Effector memory CD4-positive, alpha-beta T cell (primary cell): ENCODE measurements around the gene GFAP.

Experiments used
- DNase-seq, 3 donors: peaks; one replicate each; pipeline ENCODE4 v3.0.0-alpha.2; 2020
- H3K27ac ChIP-seq: 2 replicates; pipeline ENCODE4 v1.7.0; 2013; ENCODE audit warnings: mild to moderate bottlenecking, low read length, moderate library complexity; ENCODE audit not compliant: insufficient read depth, poor library complexity, severe bottlenecking
- H3K27me3 ChIP-seq: replicated peaks from 2 replicates; pipeline ENCODE4 v1.7.0; 2013; ENCODE audit warnings: mild to moderate bottlenecking, low read length; ENCODE audit not compliant: insufficient read depth, control insufficient read depth, poor library complexity, severe bottlenecking
- H3K36me3 ChIP-seq: 2 replicates; pipeline ENCODE4 v1.7.0; 2013; ENCODE audit warnings: mild to moderate bottlenecking, low read length, moderate library complexity; ENCODE audit not compliant: control insufficient read depth, insufficient read depth
- H3K4me1 ChIP-seq: 2 replicates; pipeline ENCODE4 v1.7.0; 2013; ENCODE audit warnings: low read length, mild to moderate bottlenecking; ENCODE audit not compliant: control insufficient read depth, insufficient read depth, poor library complexity, severe bottlenecking
- H3K4me3 ChIP-seq: 2 replicates; pipeline ENCODE4 v1.7.0; 2013; ENCODE audit warnings: low read length, low read depth, mild to moderate bottlenecking; ENCODE audit not compliant: insufficient read depth, poor library complexity, severe bottlenecking
- H3K9me3 ChIP-seq: 2 replicates; pipeline ENCODE4 v1.7.0; 2013; ENCODE audit warnings: mild to moderate bottlenecking, low read length, moderate library complexity; ENCODE audit not compliant: control insufficient read depth

Gene GFAP

GRCh38 chr17:44908761-44909326, 6.5 kb downstream of the GFAP start:
- no peak for DNase-seq
- H3K4me1 ChIP-seq, result peaks cover 8% of the 10 kb centered on the region
- no peak overlapping the region for H3K27ac ChIP-seq
- H3K36me3 ChIP-seq, result no peaks in the 10 kb centered on the region
- no peak overlapping the region for H3K4me3 ChIP-seq
- no peaks in the 10 kb centered on the region for H3K9me3 ChIP-seq
- peaks cover 11% of the 10 kb centered on the region for H3K27me3 ChIP-seq

- Histone ChIP-seq H3K27ac (no peak overlapping the region), H3K36me3 (no peaks in the 10 kb centered on the region), H3K27me3 (peaks cover 11% of the 10 kb centered on the region), H3K4me1 (peaks cover 8% of the 10 kb centered on the region), H3K4me3 (no peak overlapping the region), H3K9me3 (no peaks in the 10 kb centered on the region)
- no peak for DNase-seq
Observed at GRCh38 chr17:44907729-44908470, 7.4 kb downstream of the GFAP start.

DNA sequence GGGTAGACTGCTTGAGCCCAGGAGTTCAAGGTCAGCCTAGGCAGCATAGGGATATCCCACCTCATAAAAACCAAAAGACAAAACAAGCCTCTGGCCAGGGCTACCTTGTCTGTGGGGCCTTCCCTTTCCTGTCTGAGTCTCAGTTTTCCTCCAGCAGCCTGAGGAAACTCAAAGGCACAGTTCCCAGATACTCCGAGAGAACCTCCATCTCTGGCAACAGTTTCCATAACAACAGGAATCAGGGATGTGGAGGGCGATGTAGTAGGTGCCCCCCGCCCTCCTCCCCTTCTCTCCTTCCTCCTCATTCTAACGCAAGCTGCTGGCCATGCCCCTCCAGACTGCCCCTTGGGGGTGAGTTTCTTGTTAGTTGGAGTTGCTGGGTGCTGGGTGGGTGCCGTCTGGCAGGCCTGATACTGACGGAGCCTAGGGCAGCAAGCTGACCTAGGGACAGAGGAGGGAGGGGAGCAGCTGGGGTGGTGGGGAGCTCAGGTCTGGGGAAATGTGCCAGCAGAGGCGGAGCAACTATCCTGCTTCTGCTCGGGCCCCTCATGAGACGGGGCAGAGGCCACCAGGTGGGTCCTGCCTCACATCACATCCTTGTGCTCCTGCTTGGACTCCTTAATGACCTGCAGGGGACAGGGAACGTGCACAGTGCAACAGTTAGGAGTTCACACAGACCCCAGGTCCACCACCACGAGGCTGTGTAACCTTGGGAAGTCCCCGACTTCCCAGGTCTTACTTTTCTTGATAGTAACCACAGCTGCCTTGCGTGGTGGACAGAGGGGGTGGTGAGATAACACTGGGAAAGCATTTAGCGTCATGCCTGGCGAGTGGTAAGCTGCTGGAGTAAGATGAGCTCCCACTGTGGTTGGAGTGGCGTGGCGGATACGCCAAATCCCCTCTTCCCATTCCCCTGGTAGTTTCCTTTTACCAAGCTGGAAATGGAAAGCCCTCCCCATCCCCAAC, 8.3 kb downstream of the GFAP start:
- peaks cover 11% of the 10 kb centered on the region for H3K27me3 ChIP-seq
- no peak for DNase-seq
- peaks cover 8% of the 10 kb centered on the region for H3K4me1 ChIP-seq
- no peak overlapping the region for H3K27ac ChIP-seq
- no peaks in the 10 kb centered on the region for H3K9me3 ChIP-seq
- no peaks in the 10 kb centered on the region for H3K36me3 ChIP-seq
- no peak overlapping the region for H3K4me3 ChIP-seq

GRCh38 chr17:44906010-44906646, 9.2 kb downstream of the GFAP start:
- no peak overlapping the region for H3K27ac ChIP-seq
- H3K27me3 ChIP-seq, result peaks cover 3% of the 10 kb centered on the region
- no peak for DNase-seq
- no peak overlapping the region for H3K4me3 ChIP-seq
- H3K9me3 ChIP-seq, result no peaks in the 10 kb centered on the region
- peaks cover 3% of the 10 kb centered on the region for H3K4me1 ChIP-seq
- H3K36me3 ChIP-seq, result no peaks in the 10 kb centered on the region

DNA sequence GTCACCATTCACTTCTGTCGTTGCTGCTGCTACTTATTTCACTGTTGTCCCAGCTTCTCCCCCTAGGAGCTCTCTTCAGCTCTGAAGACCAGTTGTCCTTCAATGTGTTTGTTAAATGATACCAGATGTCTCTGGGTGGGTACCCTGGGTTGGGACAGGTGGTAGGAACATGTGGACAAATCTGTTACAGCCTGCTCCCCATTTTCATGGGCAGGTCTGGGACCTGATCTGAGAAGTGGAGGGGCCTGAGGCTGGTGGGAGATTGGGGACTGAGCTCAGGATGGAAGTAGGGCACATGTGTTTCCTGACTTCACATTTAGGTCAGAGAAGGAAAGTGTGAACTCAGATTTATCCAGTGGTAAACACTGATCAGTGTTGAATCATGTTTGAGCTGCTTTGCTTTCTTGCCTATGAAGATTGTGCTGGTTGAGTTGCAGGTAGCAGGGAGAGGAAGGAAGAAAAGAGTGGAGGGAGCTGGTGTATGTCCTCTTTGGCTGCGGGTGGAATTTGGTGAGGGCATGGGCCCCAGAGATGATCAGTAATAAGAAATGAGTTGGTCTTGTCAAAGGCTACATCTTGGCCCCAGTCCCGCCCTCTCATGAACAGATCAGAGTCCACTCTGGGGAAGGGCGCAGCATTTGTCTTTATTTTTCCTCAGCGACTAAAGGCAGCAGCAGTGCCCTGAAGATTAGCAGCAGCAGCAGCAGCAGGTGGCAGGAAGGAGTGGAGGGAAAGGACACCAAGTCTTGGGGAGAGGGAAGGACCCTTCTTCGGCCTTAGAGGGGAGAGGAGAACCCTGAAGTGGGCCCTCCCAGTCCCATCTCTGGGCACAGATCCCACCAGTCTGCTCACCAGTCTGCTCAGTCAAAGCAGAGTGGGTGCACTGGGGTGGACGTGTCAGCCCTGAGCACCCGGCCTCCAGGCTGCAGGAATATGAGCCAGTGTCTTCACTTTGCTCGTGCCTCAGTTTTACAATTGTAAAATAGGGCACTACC, 10.0 kb downstream of the GFAP start:
- Histone ChIP-seq H3K36me3 (no peaks in the 10 kb centered on the region), H3K4me1 (peaks cover 1% of the 10 kb centered on the region), H3K4me3 (no peak overlapping the region), H3K27me3 (no peaks in the 10 kb centered on the region), H3K27ac (no peak overlapping the region), H3K9me3 (no peaks in the 10 kb centered on the region)
- DNase-seq, result no peak

GRCh38 chr17:44904001-44904984, 11.0 kb downstream of the GFAP start:
- Histone ChIP-seq H3K9me3 (no peaks in the 10 kb centered on the region), H3K36me3 (no peaks in the 10 kb centered on the region), H3K4me1 (peaks cover 8% of the 10 kb centered on the region), H3K27ac (no peak overlapping the region), H3K4me3 (no peak overlapping the region), H3K27me3 (no peaks in the 10 kb centered on the region)
- no peak for DNase-seq

- H3K4me3 ChIP-seq, result no peak overlapping the region
- no peaks in the 10 kb centered on the region for H3K27me3 ChIP-seq
- no peak for DNase-seq
- no peak overlapping the region for H3K27ac ChIP-seq
- no peaks in the 10 kb centered on the region for H3K9me3 ChIP-seq
- no peaks in the 10 kb centered on the region for H3K36me3 ChIP-seq
- H3K4me1 ChIP-seq, result peaks cover 15% of the 10 kb centered on the region
Observed at GRCh38 chr17:44903012-44903685, 12.2 kb downstream of the GFAP start.

- DNase-seq, result no peak
- no peaks in the 10 kb centered on the region for H3K27me3 ChIP-seq
- H3K9me3 ChIP-seq, result no peaks in the 10 kb centered on the region
- no peak overlapping the region for H3K4me3 ChIP-seq
- peaks cover 18% of the 10 kb centered on the region for H3K4me1 ChIP-seq
- H3K36me3 ChIP-seq, result no peaks in the 10 kb centered on the region
- no peak overlapping the region for H3K27ac ChIP-seq
Observed at GRCh38 chr17:44902135-44902760, 13.1 kb downstream of the GFAP start.
